Liver (tissue), 3 donors: ENCODE data around the gene KCNIP4.

Experiments used
- JUND ChIP-seq, 2 donors: IDR thresholded peaks; 2 replicates each; pipeline ENCODE4 v1.6.1; 2016; ENCODE audit warnings: antibody characterized with exemption in 2 of 2
- NR2F2 ChIP-seq: IDR thresholded peaks from 2 replicates; pipeline ENCODE4 v1.6.1; 2016; ENCODE audit warnings: antibody characterized with exemption
- TAF1 ChIP-seq: conservative IDR thresholded peaks from 2 replicates; pipeline ENCODE4 v1.6.1; 2016; ENCODE audit warnings: antibody characterized with exemption, mild to moderate bottlenecking
- YY1 ChIP-seq: IDR thresholded peaks from 2 replicates; pipeline ENCODE4 v1.6.1; 2016; ENCODE audit warnings: antibody characterized with exemption, mild to moderate bottlenecking
- TF ChIP-seq, protein P1 (sequence below): fragments of 150-350 bp; IDR thresholded peaks from 2 replicates; pipeline ENCODE4 v1.5.1; 2017; ENCODE audit warnings: improper control_type of control experiment, low read depth, low read length; ENCODE audit not compliant: missing input control
- donor health status: healthy.
- donor health status: healthy.

DNA sequence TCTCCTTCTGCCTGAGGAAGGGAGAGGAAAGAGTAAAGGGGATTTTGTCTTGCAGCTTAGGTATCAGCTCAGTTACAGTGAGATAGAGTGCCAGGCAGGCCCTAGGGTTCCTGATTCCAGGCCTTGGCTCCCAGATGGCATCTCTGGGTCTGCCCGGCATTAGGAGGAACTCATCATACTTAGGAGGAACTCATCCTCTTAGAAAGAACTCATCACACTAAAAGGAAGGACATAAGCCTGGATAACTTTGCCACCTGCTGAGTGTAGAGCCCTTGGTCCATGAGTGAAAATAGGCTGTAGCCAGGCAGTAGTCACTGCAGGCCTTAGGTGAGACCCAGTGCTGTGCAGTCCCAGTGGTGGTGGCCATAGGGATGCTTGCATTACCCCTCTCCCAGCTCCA lies 881.2 kb downstream of the KCNIP4 start:
- TF ChIP-seq, protein P1, sequence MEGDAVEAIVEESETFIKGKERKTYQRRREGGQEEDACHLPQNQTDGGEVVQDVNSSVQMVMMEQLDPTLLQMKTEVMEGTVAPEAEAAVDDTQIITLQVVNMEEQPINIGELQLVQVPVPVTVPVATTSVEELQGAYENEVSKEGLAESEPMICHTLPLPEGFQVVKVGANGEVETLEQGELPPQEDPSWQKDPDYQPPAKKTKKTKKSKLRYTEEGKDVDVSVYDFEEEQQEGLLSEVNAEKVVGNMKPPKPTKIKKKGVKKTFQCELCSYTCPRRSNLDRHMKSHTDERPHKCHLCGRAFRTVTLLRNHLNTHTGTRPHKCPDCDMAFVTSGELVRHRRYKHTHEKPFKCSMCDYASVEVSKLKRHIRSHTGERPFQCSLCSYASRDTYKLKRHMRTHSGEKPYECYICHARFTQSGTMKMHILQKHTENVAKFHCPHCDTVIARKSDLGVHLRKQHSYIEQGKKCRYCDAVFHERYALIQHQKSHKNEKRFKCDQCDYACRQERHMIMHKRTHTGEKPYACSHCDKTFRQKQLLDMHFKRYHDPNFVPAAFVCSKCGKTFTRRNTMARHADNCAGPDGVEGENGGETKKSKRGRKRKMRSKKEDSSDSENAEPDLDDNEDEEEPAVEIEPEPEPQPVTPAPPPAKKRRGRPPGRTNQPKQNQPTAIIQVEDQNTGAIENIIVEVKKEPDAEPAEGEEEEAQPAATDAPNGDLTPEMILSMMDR, result no peak
- TF ChIP-seq JUND (IDR thresholded peaks at IDR 0.05), result no peak
- no peak for TF ChIP-seq TAF1
- no peak for TF ChIP-seq NR2F2
- TF ChIP-seq YY1, result no peak
